ENCODE measurements around the gene TMEM80.
"Not testable (repeated sequence)": the region's sequence is repeated elsewhere in the genome, so short reads cannot be mapped to it uniquely, and the experiment has no call there.

Gene TMEM80

GRCh38 chr11:695538-696248, at the start of gene TMEM80:
TMEM80 (plus strand) TSS chr11:695816; CDS start chr11:695828, 12 bp downstream.
- DNase-seq (ENCODE audit: low spot score): peak; percentile 79

DNA sequence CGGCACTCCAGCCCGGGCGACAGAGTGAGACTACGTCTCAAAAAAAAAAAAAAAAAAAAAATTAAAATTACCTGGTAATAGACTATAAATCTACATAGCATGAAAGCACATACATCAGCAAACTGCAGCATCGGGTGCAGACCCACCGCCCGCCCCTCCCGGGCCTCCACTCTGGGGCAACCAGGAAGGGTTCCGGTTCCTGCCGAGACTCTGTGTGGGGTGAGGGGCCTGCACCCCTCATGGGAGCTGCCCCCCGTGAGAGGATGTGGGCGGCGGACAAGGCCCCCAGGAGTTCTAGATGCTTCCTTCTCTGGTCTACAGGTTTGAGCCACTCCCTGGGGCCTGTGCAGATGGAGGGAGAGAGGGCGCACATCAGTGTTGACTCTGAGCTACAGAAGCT, 49.4 kb upstream of the TMEM80 start:
- DNase-seq (ENCODE audit: low spot score): no peak

- DNase-seq (ENCODE audit: low spot score): not testable (repeated sequence)
Measured at GRCh38 chr11:647672-648158, 47.9 kb upstream of the TMEM80 start.

- no peak for DNase-seq (ENCODE audit: low spot score)
Measured at GRCh38 chr11:650482-650881, 45.1 kb upstream of the TMEM80 start.

DNA sequence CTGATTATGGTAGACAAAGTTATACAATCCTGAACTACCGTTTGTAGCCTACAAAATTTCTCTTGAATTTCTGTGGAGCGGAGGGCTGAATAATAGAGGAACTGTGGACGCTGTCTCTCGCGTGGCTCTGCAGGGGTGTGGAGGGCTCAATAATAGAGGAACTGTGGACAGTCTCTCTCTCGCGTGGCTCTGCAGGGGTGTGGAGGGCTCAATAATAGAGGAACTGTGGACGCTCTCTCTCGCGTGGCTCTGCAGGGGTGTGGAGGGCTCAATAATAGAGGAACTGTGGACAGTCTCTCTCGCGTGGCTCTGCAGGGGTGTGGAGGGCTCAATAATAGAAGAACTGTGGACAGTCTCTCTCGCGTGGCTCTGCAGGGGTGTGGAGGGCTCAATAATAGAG, 42.5 kb upstream of the TMEM80 start:
- DNase-seq (ENCODE audit: low spot score): not testable (repeated sequence)

DNA sequence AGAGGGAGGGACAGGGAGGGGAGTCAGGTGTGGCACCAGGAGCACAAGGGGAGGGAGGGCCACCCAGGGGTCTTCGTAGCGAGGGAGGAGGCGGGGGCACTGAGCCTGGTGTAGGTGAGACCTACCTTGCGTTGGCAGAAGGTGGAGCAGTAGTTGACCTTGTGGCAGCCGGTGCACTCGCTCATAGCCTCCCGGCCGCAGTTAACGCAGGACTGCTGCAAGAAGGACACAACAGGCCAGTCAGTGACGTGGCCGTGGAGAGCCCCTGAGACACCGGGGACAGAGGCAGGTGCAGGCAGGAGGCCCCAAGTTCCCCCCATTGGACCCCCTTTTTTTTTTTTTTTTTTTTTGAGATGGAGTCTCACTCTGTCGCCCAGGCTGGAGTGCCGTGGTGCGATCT, 41.8 kb upstream of the TMEM80 start:
- DNase-seq (ENCODE audit: low spot score): no peak

DNA sequence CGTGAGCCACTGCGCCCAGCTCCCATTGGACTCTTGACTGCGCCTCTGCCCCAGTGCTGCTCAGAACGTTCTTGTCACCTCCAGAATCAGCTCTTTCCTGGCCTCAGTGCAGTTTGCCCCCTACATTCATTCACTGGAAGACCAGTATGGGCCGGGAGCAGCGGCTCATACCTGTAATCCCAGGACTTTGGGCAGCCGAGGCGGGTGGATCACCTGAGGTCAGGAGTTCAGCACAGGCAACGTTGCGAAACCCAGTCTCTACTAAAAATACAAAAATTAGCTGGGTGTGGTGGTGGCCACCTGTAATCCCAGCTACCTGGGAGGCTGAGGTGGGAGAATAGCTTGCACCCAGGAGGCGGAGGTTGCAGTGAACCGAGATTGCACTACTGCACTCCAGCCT, 41.2 kb upstream of the TMEM80 start:
- not testable (repeated sequence) for DNase-seq (ENCODE audit: low spot score)

DNA sequence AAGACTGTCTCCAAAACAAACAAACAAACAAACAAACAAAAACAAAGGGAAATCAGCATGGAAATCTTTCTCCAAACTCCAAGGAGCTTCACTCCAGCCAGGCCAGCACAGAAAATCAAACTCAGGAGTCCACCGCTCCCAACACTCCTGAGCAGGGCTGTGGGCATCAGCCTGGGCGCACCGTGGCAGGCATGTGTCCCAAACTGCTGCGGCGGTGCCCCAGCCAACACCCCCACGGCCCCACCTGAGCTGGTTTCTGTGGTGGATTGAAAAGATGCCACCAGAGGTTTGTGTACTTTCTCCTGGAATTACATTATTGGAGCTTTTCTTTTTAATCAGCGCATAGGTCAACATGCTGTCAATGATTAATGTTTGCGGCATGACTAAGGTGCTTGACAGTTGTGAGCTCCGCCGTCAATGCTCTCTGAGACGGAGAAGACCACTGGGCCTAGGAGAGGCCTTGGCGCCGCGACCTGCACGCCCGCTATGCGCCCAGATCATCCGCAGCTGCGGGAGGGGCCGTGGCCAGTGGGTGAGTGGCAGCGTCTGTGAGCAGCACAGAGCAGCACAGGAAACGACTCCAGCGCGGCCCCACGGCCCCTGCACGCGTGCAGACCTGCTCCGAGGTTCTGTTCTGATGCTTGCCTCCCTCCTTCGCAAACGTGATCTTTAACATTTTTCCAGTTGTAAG, 40.4 kb upstream of the TMEM80 start:
- DNase-seq (ENCODE audit: low spot score): no peak

DNA sequence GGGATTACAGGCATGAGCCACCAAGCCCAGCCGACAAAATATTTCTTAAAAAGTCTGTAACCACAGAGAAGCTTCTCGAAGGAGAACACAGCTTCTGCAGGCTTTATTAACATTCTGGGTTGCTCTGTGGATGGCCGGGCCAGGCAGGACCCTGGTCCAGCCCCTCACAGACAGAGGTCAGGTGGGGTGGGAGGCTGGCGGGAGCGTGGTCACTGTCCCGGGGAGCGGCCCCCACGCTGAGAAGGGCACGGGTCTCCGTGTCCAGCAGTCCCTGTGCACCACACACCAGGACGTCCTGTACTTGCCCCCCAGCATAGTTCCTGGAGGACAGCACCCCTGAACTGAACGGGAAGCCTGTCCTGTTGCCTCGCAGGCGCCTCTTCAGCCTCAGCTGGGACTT, 39.2 kb upstream of the TMEM80 start:
- no peak for DNase-seq (ENCODE audit: low spot score)

DNA sequence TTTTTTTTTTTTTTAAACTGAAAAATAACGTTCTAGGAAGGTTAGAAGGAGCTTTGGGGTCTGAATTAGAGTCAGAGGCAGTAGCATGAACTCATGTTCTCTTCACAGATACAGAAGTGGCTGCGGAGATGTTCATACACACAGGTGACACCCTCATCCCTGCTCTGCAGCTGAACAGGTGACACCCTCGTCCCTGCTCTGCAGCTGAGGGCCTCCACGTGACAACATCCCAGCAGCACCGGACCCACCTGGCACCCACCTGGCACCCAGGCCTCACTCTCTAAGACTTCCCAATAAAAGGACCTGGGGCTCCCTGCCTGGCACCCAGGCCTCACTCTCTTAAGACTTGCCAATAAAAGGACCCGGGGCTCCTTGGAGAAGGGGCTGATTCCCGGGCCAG, 38.8 kb upstream of the TMEM80 start:
- no peak for DNase-seq (ENCODE audit: low spot score)

DNA sequence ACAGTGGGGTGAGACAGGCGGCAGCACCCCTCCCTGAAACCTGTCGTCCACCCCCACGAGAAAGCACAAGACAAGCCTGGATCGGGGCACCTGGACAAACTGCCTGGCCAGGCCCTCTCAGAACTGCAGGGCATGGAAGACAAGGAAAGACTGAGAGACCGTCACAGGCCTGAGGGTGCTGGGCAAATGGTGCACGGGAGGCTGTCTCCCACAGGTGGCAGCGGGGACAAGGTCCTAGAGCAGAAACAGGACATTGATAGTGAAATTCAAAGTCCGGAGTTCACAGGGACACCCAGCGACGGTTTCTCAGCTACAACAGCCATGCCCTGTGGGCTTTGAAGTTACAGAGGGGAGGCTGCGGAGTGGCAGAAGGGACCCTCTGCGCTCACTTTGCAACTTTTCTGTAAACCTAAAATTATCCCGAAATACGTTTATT, 37.9 kb upstream of the TMEM80 start:
- no peak for DNase-seq (ENCODE audit: low spot score)

GRCh38 chr11:659532-660085, 36.0 kb upstream of the TMEM80 start:
- no peak for DNase-seq (ENCODE audit: low spot score)

DNA sequence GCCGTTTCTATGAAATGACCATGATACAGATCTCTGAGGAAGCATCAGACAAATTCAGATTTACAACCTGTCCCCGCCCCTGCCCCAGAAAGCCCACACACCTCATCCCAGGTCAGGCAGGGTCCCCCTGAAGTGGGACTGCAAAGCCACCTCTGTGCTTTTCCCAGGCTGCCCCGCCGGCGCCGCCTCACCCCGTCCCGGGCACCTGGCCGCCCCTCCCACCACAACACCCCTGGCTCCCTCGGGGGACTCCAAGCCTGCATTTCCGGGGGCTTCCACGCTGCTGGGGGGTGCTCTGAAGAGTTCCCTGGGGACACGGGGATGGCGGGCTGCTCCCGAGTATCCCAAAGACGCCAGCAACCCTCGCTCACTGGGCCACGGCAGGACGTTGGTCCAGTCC, 35.3 kb upstream of the TMEM80 start:
- no peak for DNase-seq (ENCODE audit: low spot score)

DNA sequence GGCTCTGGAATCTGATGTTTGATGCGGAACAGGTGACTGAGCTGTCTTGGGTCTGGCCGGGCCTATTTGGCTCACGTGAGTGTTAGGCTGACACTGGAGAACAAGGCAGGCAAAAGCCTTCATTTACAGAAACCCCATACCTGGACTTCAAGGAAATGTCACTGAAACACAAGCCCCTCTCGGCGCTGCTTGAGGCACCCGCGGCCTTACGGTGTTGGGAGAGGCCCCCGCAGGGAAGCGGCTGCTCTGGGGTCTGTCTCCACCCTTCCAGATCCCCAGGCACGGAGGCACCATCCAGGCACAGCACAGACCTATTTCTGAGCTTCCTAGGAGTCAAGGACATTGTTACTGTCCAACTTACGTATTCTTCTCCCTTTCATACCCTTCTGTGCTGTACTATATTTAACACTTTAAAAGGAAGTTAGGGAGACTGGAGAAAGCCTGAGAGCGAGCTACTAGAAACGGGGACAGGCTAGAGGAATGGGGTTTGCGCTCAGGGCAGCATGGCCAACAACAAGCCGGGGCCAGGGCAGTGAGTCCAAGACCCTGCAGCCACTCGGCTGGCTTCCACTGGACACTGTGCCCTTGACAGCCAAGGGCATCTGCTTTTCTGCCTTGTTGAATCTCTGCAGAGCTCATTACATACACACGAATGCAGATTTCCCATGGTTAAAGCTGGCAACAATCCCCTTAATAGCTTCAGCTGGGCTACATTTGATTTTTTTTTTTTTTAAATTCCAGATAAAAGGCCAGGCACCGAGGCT, 34.8 kb upstream of the TMEM80 start:
- DNase-seq (ENCODE audit: low spot score): no peak

DNA sequence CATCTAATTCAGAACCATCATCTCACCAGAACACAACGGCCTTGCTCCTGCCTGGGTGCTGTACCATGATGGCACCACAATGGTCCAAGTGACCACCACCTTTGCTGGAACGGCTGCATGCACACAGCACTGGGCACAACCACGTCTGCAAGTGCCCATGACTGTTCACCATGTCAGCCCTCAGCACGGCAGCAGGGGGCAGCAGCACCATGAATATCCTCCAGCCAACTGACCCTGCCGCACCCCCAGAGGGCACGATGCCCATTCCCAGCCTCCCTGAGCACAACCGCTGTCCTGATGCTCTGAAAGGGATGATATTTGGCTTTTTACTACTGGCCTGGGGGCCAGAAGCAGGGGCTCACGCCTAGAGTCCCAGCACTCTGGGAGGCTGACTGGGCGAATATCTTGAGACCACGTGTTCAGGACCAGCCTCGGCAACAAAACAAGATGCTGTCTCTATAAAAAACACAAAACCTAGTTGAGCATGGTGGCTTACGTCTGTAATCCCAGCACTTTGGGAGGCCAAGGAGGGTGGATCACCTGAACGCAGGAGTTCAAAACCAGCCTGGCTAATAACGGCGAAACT, 32.8 kb upstream of the TMEM80 start:
- peak; percentile 77 for DNase-seq (ENCODE audit: low spot score)

GRCh38 chr11:665062-665703, 30.4 kb upstream of the TMEM80 start:
- no peak for DNase-seq (ENCODE audit: low spot score)

GRCh38 chr11:665704-666281, 29.8 kb upstream of the TMEM80 start:
- no peak for DNase-seq (ENCODE audit: low spot score)

DNA sequence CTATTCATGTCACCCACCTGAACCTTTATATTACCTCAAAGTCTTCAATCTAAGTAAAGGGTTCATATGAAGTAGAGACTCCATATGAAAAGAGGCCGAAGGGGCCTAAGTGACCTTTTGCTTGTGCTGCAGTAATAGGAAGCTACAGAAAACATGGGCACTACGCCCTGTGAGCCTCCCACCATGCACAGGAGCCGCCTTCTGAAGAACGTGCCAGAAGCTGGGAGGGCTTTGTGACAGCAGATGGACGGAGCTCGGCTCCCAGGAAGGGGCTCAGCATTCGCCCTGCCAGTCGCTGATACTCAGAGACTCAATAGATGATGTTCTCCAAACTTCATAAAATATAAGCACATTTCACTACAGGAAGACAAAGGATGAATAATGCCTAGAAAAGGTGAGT, 21.8 kb upstream of the TMEM80 start:
- DNase-seq (ENCODE audit: low spot score): no peak

- no peak for DNase-seq (ENCODE audit: low spot score)
Measured at GRCh38 chr11:674406-674805, 21.2 kb upstream of the TMEM80 start.

DNA sequence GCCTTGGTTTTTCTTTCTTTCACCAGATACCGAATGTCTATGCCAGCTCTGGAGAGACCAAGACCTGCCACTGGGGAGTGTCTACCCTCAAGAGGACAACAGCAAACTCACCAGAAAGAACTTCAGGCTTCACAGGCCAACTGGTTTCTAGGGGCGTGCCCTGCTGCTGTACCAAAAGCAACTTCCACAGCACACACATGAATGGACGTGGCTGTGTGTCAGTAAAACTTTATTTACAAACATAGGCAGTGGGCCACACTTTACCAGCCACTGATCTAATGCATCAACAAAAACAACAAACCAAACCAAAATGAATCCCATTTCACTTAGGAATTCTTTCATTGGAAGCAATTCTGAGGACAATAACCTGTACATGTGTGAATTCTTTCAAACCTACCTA, 17.3 kb upstream of the TMEM80 start:
- DNase-seq (ENCODE audit: low spot score): no peak
